ENCODE measurements around the gene RAPGEF3.

RAPGEF3 gene

GRCh38 chr12:47731723-47732122 is 27.0 kb downstream of the RAPGEF3 start:
- peaks cover 15 to 73% (median 41%) of the 10 kb centered on the region in 5 donors for H3K4me1 ChIP-seq (ENCODE audit: control insufficient read depth in 5 of 5, insufficient read depth in 5 of 5, low read length in 5 of 5)
- H3K9ac ChIP-seq (ENCODE audit: low read length in 5 of 5), result no peak overlapping the region
- H3K27ac ChIP-seq (ENCODE audit: low read depth, low read length), result no peak overlapping the region
- no peaks in the 10 kb centered on the region for H3K9me3 ChIP-seq (ENCODE audit: control insufficient read depth in 5 of 5, low read length in 5 of 5)
- H3K27me3 ChIP-seq (ENCODE audit: control insufficient read depth in 5 of 5, insufficient read depth in 4 of 5, low read length in 5 of 5), result no peaks in the 10 kb centered on the region
- no peak overlapping the region for H3K4me3 ChIP-seq (ENCODE audit: low read depth in 1 of 5, low read length in 5 of 5)
- H3K36me3 ChIP-seq (ENCODE audit: control insufficient read depth in 5 of 5, insufficient read depth in 5 of 5, low read length in 5 of 5), result no peaks in the 10 kb centered on the region

- Histone ChIP-seq H3K27me3 (ENCODE audit: control insufficient read depth in 5 of 5, insufficient read depth in 4 of 5, low read length in 5 of 5) (no peaks in the 10 kb centered on the region), H3K4me1 (ENCODE audit: control insufficient read depth in 5 of 5, insufficient read depth in 5 of 5, low read length in 5 of 5) (peaks cover 5 to 63% (median 36%) of the 10 kb centered on the region in 5 donors), H3K4me3 (ENCODE audit: low read depth in 1 of 5, low read length in 5 of 5) (no peak overlapping the region), H3K36me3 (ENCODE audit: control insufficient read depth in 5 of 5, insufficient read depth in 5 of 5, low read length in 5 of 5) (no peaks in the 10 kb centered on the region), H3K9ac (ENCODE audit: low read length in 5 of 5) (peak overlapping the region in 2 of 5 donors; percentile 7 to 13), H3K9me3 (ENCODE audit: control insufficient read depth in 5 of 5, low read length in 5 of 5) (no peaks in the 10 kb centered on the region), H3K27ac (ENCODE audit: low read depth, low read length) (no peak overlapping the region)
These were observed 28.3 kb downstream of the RAPGEF3 start for GRCh38 chr12:47730341-47730744.

GRCh38 chr12:47729233-47729632 is 29.4 kb downstream of the RAPGEF3 start:
- Histone ChIP-seq H3K4me3 (ENCODE audit: low read depth in 1 of 5, low read length in 5 of 5) (no peak overlapping the region), H3K27me3 (ENCODE audit: control insufficient read depth in 5 of 5, insufficient read depth in 4 of 5, low read length in 5 of 5) (no peaks in the 10 kb centered on the region), H3K9me3 (ENCODE audit: control insufficient read depth in 5 of 5, low read length in 5 of 5) (no peaks in the 10 kb centered on the region), H3K27ac (ENCODE audit: low read depth, low read length) (no peak overlapping the region), H3K4me1 (ENCODE audit: control insufficient read depth in 5 of 5, insufficient read depth in 5 of 5, low read length in 5 of 5) (peaks cover 4 to 52% (median 25%) of the 10 kb centered on the region in 5 donors), H3K9ac (ENCODE audit: low read length in 5 of 5) (peak overlapping the region in 1 of 5 donors; percentile 15), H3K36me3 (ENCODE audit: control insufficient read depth in 5 of 5, insufficient read depth in 5 of 5, low read length in 5 of 5) (no peaks in the 10 kb centered on the region)

GRCh38 chr12:47725893-47726292 is 32.8 kb downstream of the RAPGEF3 start:
- peaks cover 4 to 30% (median 24%) of the 10 kb centered on the region in 5 donors for H3K4me1 ChIP-seq (ENCODE audit: control insufficient read depth in 5 of 5, insufficient read depth in 5 of 5, low read length in 5 of 5)
- H3K36me3 ChIP-seq (ENCODE audit: control insufficient read depth in 5 of 5, insufficient read depth in 5 of 5, low read length in 5 of 5), result peaks cover 0 to 5% (median 0%) of the 10 kb centered on the region in 5 donors
- no peaks in the 10 kb centered on the region for H3K27me3 ChIP-seq (ENCODE audit: control insufficient read depth in 5 of 5, insufficient read depth in 4 of 5, low read length in 5 of 5)
- no peak overlapping the region for H3K9ac ChIP-seq (ENCODE audit: low read length in 5 of 5)
- no peaks in the 10 kb centered on the region for H3K9me3 ChIP-seq (ENCODE audit: control insufficient read depth in 5 of 5, low read length in 5 of 5)
- no peak overlapping the region for H3K27ac ChIP-seq (ENCODE audit: low read depth, low read length)
- H3K4me3 ChIP-seq (ENCODE audit: low read depth in 1 of 5, low read length in 5 of 5), result no peak overlapping the region

GRCh38 chr12:47725091-47725772 is 33.4 kb downstream of the RAPGEF3 start, which contains the start of gene ENDOU:
TSS of gene ENDOU (minus strand) at chr12:47725490. CDS start at chr12:47725413, 77 bp downstream.
- Histone ChIP-seq H3K36me3 (ENCODE audit: control insufficient read depth in 5 of 5, insufficient read depth in 5 of 5, low read length in 5 of 5) (peaks cover 0 to 5% (median 0%) of the 10 kb centered on the region in 5 donors), H3K4me1 (ENCODE audit: control insufficient read depth in 5 of 5, insufficient read depth in 5 of 5, low read length in 5 of 5) (peaks cover 4 to 25% (median 19%) of the 10 kb centered on the region in 5 donors), H3K9ac (ENCODE audit: low read length in 5 of 5) (no peak within 1 kb of the TSS), H3K4me3 (ENCODE audit: low read depth in 1 of 5, low read length in 5 of 5) (no peak within 1 kb of the TSS), H3K27me3 (ENCODE audit: control insufficient read depth in 5 of 5, insufficient read depth in 4 of 5, low read length in 5 of 5) (no peaks in the 10 kb centered on the region), H3K9me3 (ENCODE audit: control insufficient read depth in 5 of 5, low read length in 5 of 5) (no peaks in the 10 kb centered on the region), H3K27ac (ENCODE audit: low read depth, low read length) (no peak within 1 kb of the TSS)

- Histone ChIP-seq H3K4me1 (ENCODE audit: control insufficient read depth in 5 of 5, insufficient read depth in 5 of 5, low read length in 5 of 5) (peaks cover 2 to 17% (median 16%) of the 10 kb centered on the region in 5 donors), H3K9ac (ENCODE audit: low read length in 5 of 5) (no peak overlapping the region), H3K9me3 (ENCODE audit: control insufficient read depth in 5 of 5, low read length in 5 of 5) (no peaks in the 10 kb centered on the region), H3K27me3 (ENCODE audit: control insufficient read depth in 5 of 5, insufficient read depth in 4 of 5, low read length in 5 of 5) (no peaks in the 10 kb centered on the region), H3K27ac (ENCODE audit: low read depth, low read length) (no peak overlapping the region), H3K36me3 (ENCODE audit: control insufficient read depth in 5 of 5, insufficient read depth in 5 of 5, low read length in 5 of 5) (peaks cover 0 to 10% (median 0%) of the 10 kb centered on the region in 5 donors), H3K4me3 (ENCODE audit: low read depth in 1 of 5, low read length in 5 of 5) (no peak overlapping the region)
These were observed 35.6 kb downstream of the RAPGEF3 start for GRCh38 chr12:47722941-47723631.

DNA sequence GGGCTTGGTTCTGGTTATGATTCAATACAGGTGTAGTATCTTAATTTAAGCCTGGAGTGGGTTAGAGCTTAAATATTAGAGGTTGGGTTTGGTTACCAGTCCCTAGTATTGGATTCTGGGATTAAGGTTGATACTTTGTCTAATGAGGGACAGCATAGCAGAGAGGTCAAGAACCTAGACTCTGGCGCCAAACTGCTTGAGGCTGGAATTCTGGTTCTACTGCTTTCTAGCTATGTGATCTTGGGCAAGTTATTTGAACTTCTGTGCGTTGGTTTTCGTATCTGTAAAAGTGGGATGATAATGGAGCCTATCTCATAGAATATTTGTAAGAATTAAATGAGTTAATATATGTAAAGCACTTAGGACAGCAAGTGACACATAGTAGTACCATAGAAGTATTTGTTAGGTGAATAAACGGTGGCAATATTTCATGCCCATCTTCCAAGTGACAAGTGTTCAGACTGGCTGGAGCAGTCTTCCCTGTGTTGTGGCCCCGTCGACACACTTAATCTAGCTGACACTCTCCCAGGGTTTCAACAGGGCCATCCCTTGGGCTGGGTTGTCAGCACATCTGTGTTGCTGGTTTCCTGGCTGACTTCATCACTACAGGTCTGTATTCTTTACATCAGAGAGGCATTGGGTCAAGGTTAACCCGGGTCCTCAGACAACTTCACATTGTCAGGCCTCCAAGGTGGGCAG is 36.4 kb downstream of the RAPGEF3 start:
- Histone ChIP-seq H3K36me3 (ENCODE audit: control insufficient read depth in 5 of 5, insufficient read depth in 5 of 5, low read length in 5 of 5) (peaks cover 0 to 10% (median 0%) of the 10 kb centered on the region in 5 donors), H3K9me3 (ENCODE audit: control insufficient read depth in 5 of 5, low read length in 5 of 5) (no peaks in the 10 kb centered on the region), H3K4me3 (ENCODE audit: low read depth in 1 of 5, low read length in 5 of 5) (no peak overlapping the region), H3K9ac (ENCODE audit: low read length in 5 of 5) (no peak overlapping the region), H3K4me1 (ENCODE audit: control insufficient read depth in 5 of 5, insufficient read depth in 5 of 5, low read length in 5 of 5) (peaks cover 6 to 25% (median 24%) of the 10 kb centered on the region in 5 donors), H3K27me3 (ENCODE audit: control insufficient read depth in 5 of 5, insufficient read depth in 4 of 5, low read length in 5 of 5) (no peaks in the 10 kb centered on the region), H3K27ac (ENCODE audit: low read depth, low read length) (no peak overlapping the region)

DNA sequence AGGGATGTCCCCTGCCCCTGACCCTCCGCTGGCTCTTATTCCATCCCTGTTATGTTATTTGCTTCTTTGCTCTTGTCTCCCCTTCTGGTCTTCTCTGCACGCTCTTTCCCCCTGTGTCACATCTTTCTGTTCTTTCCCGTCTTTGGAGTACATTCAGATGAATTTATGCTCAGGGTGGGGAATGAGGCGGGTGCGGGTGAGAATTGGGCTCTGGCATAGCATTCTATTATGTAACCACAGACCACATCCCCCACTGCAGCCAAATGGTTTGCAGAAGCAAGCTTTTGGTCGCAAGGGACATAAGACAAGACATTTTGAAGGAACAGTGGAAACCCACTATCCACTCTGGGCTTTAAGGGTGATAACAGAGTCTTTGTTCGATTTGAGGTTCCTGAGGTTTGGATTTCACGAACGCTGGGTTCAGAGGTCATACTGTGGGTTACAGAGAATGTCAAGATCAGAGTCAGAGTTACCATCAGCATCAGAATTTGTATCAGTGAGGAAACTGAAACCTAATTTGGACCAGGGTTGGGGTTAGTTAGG is 37.2 kb downstream of the RAPGEF3 start:
- Histone ChIP-seq H3K4me3 (ENCODE audit: low read depth in 1 of 5, low read length in 5 of 5) (no peak overlapping the region), H3K27me3 (ENCODE audit: control insufficient read depth in 5 of 5, insufficient read depth in 4 of 5, low read length in 5 of 5) (no peaks in the 10 kb centered on the region), H3K9me3 (ENCODE audit: control insufficient read depth in 5 of 5, low read length in 5 of 5) (no peaks in the 10 kb centered on the region), H3K27ac (ENCODE audit: low read depth, low read length) (no peak overlapping the region), H3K36me3 (ENCODE audit: control insufficient read depth in 5 of 5, insufficient read depth in 5 of 5, low read length in 5 of 5) (peaks cover 0 to 10% (median 0%) of the 10 kb centered on the region in 5 donors), H3K4me1 (ENCODE audit: control insufficient read depth in 5 of 5, insufficient read depth in 5 of 5, low read length in 5 of 5) (peaks cover 9 to 33% (median 32%) of the 10 kb centered on the region in 5 donors), H3K9ac (ENCODE audit: low read length in 5 of 5) (no peak overlapping the region)

- Histone ChIP-seq H3K4me1 (ENCODE audit: control insufficient read depth in 5 of 5, insufficient read depth in 5 of 5, low read length in 5 of 5) (peaks cover 16 to 47% (median 45%) of the 10 kb centered on the region in 5 donors), H3K4me3 (ENCODE audit: low read depth in 1 of 5, low read length in 5 of 5) (no peak overlapping the region), H3K36me3 (ENCODE audit: control insufficient read depth in 5 of 5, insufficient read depth in 5 of 5, low read length in 5 of 5) (peaks cover 0 to 5% (median 0%) of the 10 kb centered on the region in 5 donors), H3K27ac (ENCODE audit: low read depth, low read length) (peak overlapping the region; percentile 76), H3K9ac (ENCODE audit: low read length in 5 of 5) (peak overlapping the region in 1 of 5 donors; percentile 33), H3K9me3 (ENCODE audit: control insufficient read depth in 5 of 5, low read length in 5 of 5) (no peaks in the 10 kb centered on the region), H3K27me3 (ENCODE audit: control insufficient read depth in 5 of 5, insufficient read depth in 4 of 5, low read length in 5 of 5) (no peaks in the 10 kb centered on the region)
These were observed 40.1 kb downstream of the RAPGEF3 start for GRCh38 chr12:47718531-47718930.
